HCT116 (cell line): ENCODE data around the gene IRF2BP1. TPM values are rescaled to one million over a fixed set of nuclear protein-coding genes. Genes with fewer than 3 reads are reported as not detected.

Experiments used
- ATAC-seq: fragments of 200-7000 bp; cut with Tn5 transposase; 2 replicates; pipeline ENCODE4 v1.9.1; 2020; ENCODE audit warnings: mild to moderate bottlenecking, moderate library complexity
- BruUV-seq: library from RNA; stranded (reverse); fragments of 400-500 nt; replicated peaks from 2 replicates; lab custom pipeline; 2021; lab: Mats Ljungman, UMichigan
- CTCF ChIA-PET: fragments of 300-600 bp; sonication (Branson Sonifier 250); formaldehyde crosslinking; loops from one replicate; lab custom pipeline; 2021; ENCODE audit warnings: antibody characterized with exemption; lab: Charles Lee
- POLR2A ChIA-PET: fragments of 300-600, 350-600 bp; sonication (Branson Sonifier 250); formaldehyde crosslinking; loops from one replicate; lab custom pipeline; 2021; ENCODE audit warnings: antibody characterized with exemption; lab: Charles Lee
- RAD21 ChIA-PET, 2 experiments: fragments of 300-600 bp; sonication (Branson Sonifier 250); formaldehyde crosslinking; loops; one replicate each; lab custom pipeline; 2023; ENCODE audit warnings: low total read pairs in 2 of 2; ENCODE audit not compliant: uncharacterized antibody in 2 of 2, unreplicated experiment in 2 of 2, low non-redundant PET in 1 of 2; lab: Charles Lee
- DNase-seq: peaks from one replicate; pipeline ENCODE4 v3.0.0-alpha.2; 2010; ENCODE audit warnings: low read depth, low spot score
- H2AFZ ChIP-seq: fragments of 200-600 bp; shearing (Covaris generic), sonication (generic); 2 replicates; pipeline ENCODE4 v1.6.1; 2017; ENCODE audit warnings: low read depth, mixed run types, mixed read lengths, antibody characterized with exemption, low read length; ENCODE audit not compliant: poor library complexity, severe bottlenecking
- H3K27ac ChIP-seq: 2 replicates; pipeline ENCODE4 v1.5.1; 2012; ENCODE audit warnings: low read depth, low read length
- H3K27me3 ChIP-seq: fragments of 200-600 bp; sonication (generic); 2 replicates; pipeline ENCODE4 v1.6.1; 2016; ENCODE audit warnings: mixed run types, low read length, mixed read lengths; ENCODE audit not compliant: insufficient read depth
- H3K36me3 ChIP-seq, 2 experiments: fragments of 200-500 bp in 1 of 2; fragments of 200-600 bp in 1 of 2; sonication (Bioruptor generic) in 1 of 2; sonication (generic) in 1 of 2; 2 replicates each; pipeline versions ENCODE4 v1.5.1 to v1.6.1; 2014 to 2016; ENCODE audit warnings: low read length in 2 of 2, inconsistent platforms in 1 of 2, mixed read lengths in 1 of 2, mixed run types in 1 of 2; ENCODE audit not compliant: insufficient read depth in 2 of 2, control insufficient read depth in 1 of 2
- H3K4me1 ChIP-seq, 2 experiments: fragments of 200-600 bp in 1 of 2; sonication (generic) in 1 of 2; 2 replicates each; pipeline versions ENCODE4 v1.5.1 to v1.6.1; 2012 to 2017; ENCODE audit warnings: low read length in 2 of 2, inconsistent platforms in 1 of 2, mild to moderate bottlenecking in 1 of 2, mixed read lengths in 1 of 2, mixed run types in 1 of 2, moderate library complexity in 1 of 2; ENCODE audit not compliant: insufficient read depth in 2 of 2, control insufficient read depth in 1 of 2
- H3K4me2 ChIP-seq: fragments of 200-600 bp; sonication (generic); 2 replicates; pipeline ENCODE4 v1.6.1; 2017; ENCODE audit warnings: mixed run types, low read length, mixed read lengths
- H3K4me3 ChIP-seq, 2 experiments: fragments of 200-600 bp in 1 of 2; sonication (generic) in 1 of 2; replicated peaks in 1 of 2; 2 replicates each; pipeline ENCODE4 v1.5.1; 2011 to 2016; ENCODE audit warnings: low read length in 2 of 2, control low read depth in 1 of 2, low read depth in 1 of 2, mild to moderate bottlenecking in 1 of 2, mixed read lengths in 1 of 2, mixed run types in 1 of 2
- H3K79me2 ChIP-seq: fragments of 200-600 bp; sonication (generic); 2 replicates; pipeline ENCODE4 v1.6.1; 2017; ENCODE audit warnings: mild to moderate bottlenecking, mixed run types, low read length, moderate library complexity, mixed read lengths; ENCODE audit not compliant: insufficient read depth
- H3K9ac ChIP-seq: fragments of 200-600 bp; sonication (generic); 2 replicates; pipeline ENCODE4 v1.6.1; 2016; ENCODE audit warnings: low read length, mixed read lengths
- H3K9me2 ChIP-seq: fragments of 200-600 bp; sonication (generic), shearing (Covaris generic); 2 replicates; pipeline ENCODE4 v1.6.1; 2017; ENCODE audit warnings: mixed run types, mild to moderate bottlenecking, moderate library complexity; ENCODE audit not compliant: insufficient read depth
- H3K9me3 ChIP-seq, 2 experiments: fragments of 200-500 bp in 1 of 2; fragments of 200-600 bp in 1 of 2; sonication (Bioruptor generic) in 1 of 2; sonication (generic) in 1 of 2; 2 replicates each; pipeline ENCODE4 v1.6.1; 2014 to 2017; ENCODE audit warnings: low read length in 2 of 2, mixed read lengths in 2 of 2, inconsistent platforms in 1 of 2, low read depth in 1 of 2, mild to moderate bottlenecking in 1 of 2, mixed run types in 1 of 2, moderate library complexity in 1 of 2; ENCODE audit not compliant: control insufficient read depth in 1 of 2, insufficient read depth in 1 of 2
- H4K20me1 ChIP-seq: fragments of 200-600 bp; sonication (generic), shearing (Covaris generic); 2 replicates; pipeline ENCODE4 v1.6.1; 2017; ENCODE audit warnings: mixed run types, mild to moderate bottlenecking, moderate library complexity; ENCODE audit not compliant: insufficient read depth
- CBX3 ChIP-seq: IDR thresholded peaks from 2 replicates; pipeline ENCODE4 v1.6.1; 2012; ENCODE audit warnings: low read depth
- CEBPB ChIP-seq: IDR thresholded peaks from 2 replicates; pipeline ENCODE4 v1.6.1; 2012; ENCODE audit warnings: low read depth
- ELF1 ChIP-seq: IDR thresholded peaks from 2 replicates; pipeline ENCODE4 v1.6.1; 2012; ENCODE audit warnings: low read depth, borderline replicate concordance
- EZH2 ChIP-seq: fragments of 200-600 bp; sonication (generic); IDR thresholded peaks from 2 replicates; pipeline ENCODE4 v1.6.1; 2017; ENCODE audit warnings: antibody characterized with exemption, mixed run types
- EZH2phosphoT487 ChIP-seq: fragments of 200-600 bp; IDR thresholded peaks from 2 replicates; pipeline ENCODE4 v1.6.1; 2018; ENCODE audit warnings: antibody characterized with exemption, borderline replicate concordance
- JUND ChIP-seq: IDR thresholded peaks from 2 replicates; pipeline ENCODE4 v1.6.1; 2012
- POLR2A ChIP-seq: IDR thresholded peaks from 2 replicates; pipeline ENCODE4 v1.7.0; 2011; ENCODE audit warnings: borderline replicate concordance; ENCODE audit not compliant: insufficient read depth, insufficient read length; ENCODE audit errors: extremely low read depth
- POLR2AphosphoS5 ChIP-seq: IDR thresholded peaks from 2 replicates; pipeline ENCODE4 v1.6.1; 2011; ENCODE audit warnings: mild to moderate bottlenecking, low read depth, low read length, moderate library complexity
- RAD21 ChIP-seq: IDR thresholded peaks from 2 replicates; pipeline ENCODE4 v1.6.1; 2012; ENCODE audit warnings: low read depth, mild to moderate bottlenecking
- SIN3A ChIP-seq: IDR thresholded peaks from 2 replicates; pipeline ENCODE4 v1.6.1; 2012; ENCODE audit warnings: low read depth
- TCF7L2 ChIP-seq: IDR thresholded peaks from 2 replicates; pipeline ENCODE4 v1.7.0; 2011; ENCODE audit warnings: borderline replicate concordance, inconsistent platforms; ENCODE audit not compliant: insufficient read depth, insufficient read length; ENCODE audit errors: extremely low read depth
- YY1 ChIP-seq: IDR thresholded peaks from 2 replicates; pipeline ENCODE4 v1.6.1; 2011; ENCODE audit warnings: low read length, low read depth, moderate library complexity, mild to moderate bottlenecking; ENCODE audit not compliant: insufficient replicate concordance; ENCODE audit errors: extremely low read depth
- ZBTB33 ChIP-seq: IDR thresholded peaks from 2 replicates; pipeline ENCODE4 v1.6.1; 2011; ENCODE audit warnings: mild to moderate bottlenecking, low read length, moderate library complexity; ENCODE audit not compliant: insufficient replicate concordance; ENCODE audit errors: extremely low read depth
- ZFX ChIP-seq: fragments of 450-650 bp; IDR thresholded peaks from 2 replicates; pipeline ENCODE4 v1.6.1; 2017
- ZNF274 ChIP-seq: fragments of 200-500 bp; sonication (Bioruptor generic); IDR thresholded peaks from 2 replicates; pipeline ENCODE4 v1.6.1; 2014; ENCODE audit warnings: mild to moderate bottlenecking, low read depth, low read length, inconsistent platforms
- intact Hi-C: fragments of 100-400 bp; cut with micrococcal nuclease; formaldehyde crosslinking; loops from 2 replicates; pipeline ENCODE4 v1.10.0; 2022
- total RNA-seq: library from RNA; stranded (reverse); gene quantifications from one replicate; pipeline ENCODE4 v1.2.1, GENCODE V29; 2021; ENCODE audit not compliant: unreplicated experiment
- TF ChIP-seq, protein P1 (sequence below): IDR thresholded peaks from 2 replicates; pipeline ENCODE4 v1.6.1; 2012; ENCODE audit warnings: low read depth
- TF ChIP-seq, protein P2 (sequence below), 3 experiments: fragments of 200-600 bp in 1 of 3; sonication (generic) in 1 of 3; IDR thresholded peaks in 2 of 3; conservative IDR thresholded peaks in 1 of 3; 2 replicates each; pipeline ENCODE4 v1.5.1; 2012 to 2017; ENCODE audit warnings: low read depth in 2 of 3, low read length in 2 of 3, antibody characterized with exemption in 1 of 3, borderline replicate concordance in 1 of 3, control low read depth in 1 of 3, mild to moderate bottlenecking in 1 of 3, mixed read lengths in 1 of 3, mixed run types in 1 of 3, moderate library complexity in 1 of 3; ENCODE audit not compliant: insufficient read depth in 1 of 3
- TF ChIP-seq, protein P3 (sequence below): IDR thresholded peaks from 2 replicates; pipeline ENCODE4 v1.6.1; 2012

IRF2BP1 gene
- total RNA-seq, 1 experiment from 2014 or later, result 33.9 TPM

- Histone ChIP-seq H3K9ac (no peak overlapping the region), H3K36me3 (peaks cover 0 to 3% of the 10 kb centered on the region in 2 experiments; a peak in 1 of 4 replicates), H3K27ac (no peak overlapping the region), H3K4me2 (no peak overlapping the region), H3K79me2 (no peaks in the 10 kb centered on the region), H2AFZ (no peak overlapping the region), H4K20me1 (no peaks in the 10 kb centered on the region), H3K27me3 (no peaks in the 10 kb centered on the region), H3K4me1 (no peaks in the 10 kb centered on the region), H3K9me2 (no peaks in the 10 kb centered on the region), H3K4me3 (no peak overlapping the region), H3K9me3 (no peaks in the 10 kb centered on the region)
- DNase-seq (no peak), ATAC-seq (no peak)
- ChIA-PET CTCF (no interaction called here), POLR2A (no interaction called here), RAD21 (no interaction called here)
- BruUV-seq, result no TSS peak
- intact Hi-C loops, result no loop called here
- no peak for TF ChIP-seq CBX3
- TF ChIP-seq EZH2, result no peak
- TF ChIP-seq, protein P1, sequence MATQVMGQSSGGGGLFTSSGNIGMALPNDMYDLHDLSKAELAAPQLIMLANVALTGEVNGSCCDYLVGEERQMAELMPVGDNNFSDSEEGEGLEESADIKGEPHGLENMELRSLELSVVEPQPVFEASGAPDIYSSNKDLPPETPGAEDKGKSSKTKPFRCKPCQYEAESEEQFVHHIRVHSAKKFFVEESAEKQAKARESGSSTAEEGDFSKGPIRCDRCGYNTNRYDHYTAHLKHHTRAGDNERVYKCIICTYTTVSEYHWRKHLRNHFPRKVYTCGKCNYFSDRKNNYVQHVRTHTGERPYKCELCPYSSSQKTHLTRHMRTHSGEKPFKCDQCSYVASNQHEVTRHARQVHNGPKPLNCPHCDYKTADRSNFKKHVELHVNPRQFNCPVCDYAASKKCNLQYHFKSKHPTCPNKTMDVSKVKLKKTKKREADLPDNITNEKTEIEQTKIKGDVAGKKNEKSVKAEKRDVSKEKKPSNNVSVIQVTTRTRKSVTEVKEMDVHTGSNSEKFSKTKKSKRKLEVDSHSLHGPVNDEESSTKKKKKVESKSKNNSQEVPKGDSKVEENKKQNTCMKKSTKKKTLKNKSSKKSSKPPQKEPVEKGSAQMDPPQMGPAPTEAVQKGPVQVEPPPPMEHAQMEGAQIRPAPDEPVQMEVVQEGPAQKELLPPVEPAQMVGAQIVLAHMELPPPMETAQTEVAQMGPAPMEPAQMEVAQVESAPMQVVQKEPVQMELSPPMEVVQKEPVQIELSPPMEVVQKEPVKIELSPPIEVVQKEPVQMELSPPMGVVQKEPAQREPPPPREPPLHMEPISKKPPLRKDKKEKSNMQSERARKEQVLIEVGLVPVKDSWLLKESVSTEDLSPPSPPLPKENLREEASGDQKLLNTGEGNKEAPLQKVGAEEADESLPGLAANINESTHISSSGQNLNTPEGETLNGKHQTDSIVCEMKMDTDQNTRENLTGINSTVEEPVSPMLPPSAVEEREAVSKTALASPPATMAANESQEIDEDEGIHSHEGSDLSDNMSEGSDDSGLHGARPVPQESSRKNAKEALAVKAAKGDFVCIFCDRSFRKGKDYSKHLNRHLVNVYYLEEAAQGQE, result no peak
- no peak for TF ChIP-seq RAD21
- TF ChIP-seq, protein P2, sequence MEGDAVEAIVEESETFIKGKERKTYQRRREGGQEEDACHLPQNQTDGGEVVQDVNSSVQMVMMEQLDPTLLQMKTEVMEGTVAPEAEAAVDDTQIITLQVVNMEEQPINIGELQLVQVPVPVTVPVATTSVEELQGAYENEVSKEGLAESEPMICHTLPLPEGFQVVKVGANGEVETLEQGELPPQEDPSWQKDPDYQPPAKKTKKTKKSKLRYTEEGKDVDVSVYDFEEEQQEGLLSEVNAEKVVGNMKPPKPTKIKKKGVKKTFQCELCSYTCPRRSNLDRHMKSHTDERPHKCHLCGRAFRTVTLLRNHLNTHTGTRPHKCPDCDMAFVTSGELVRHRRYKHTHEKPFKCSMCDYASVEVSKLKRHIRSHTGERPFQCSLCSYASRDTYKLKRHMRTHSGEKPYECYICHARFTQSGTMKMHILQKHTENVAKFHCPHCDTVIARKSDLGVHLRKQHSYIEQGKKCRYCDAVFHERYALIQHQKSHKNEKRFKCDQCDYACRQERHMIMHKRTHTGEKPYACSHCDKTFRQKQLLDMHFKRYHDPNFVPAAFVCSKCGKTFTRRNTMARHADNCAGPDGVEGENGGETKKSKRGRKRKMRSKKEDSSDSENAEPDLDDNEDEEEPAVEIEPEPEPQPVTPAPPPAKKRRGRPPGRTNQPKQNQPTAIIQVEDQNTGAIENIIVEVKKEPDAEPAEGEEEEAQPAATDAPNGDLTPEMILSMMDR (IDR thresholded peaks at IDR 0.05 in 2 of 3, conservative IDR thresholded peaks at IDR 0.05 in 1 of 3; ENCODE audit: borderline replicate concordance in 1 of 3, insufficient read depth in 1 of 3, low read depth in 2 of 3, low read length in 2 of 3), result no peak
- no peak for TF ChIP-seq POLR2A
- no peak for TF ChIP-seq EZH2phosphoT487
- no peak for TF ChIP-seq SIN3A
- TF ChIP-seq CEBPB, result no peak
- TF ChIP-seq ELF1, result no peak
- no peak for TF ChIP-seq YY1
- TF ChIP-seq TCF7L2, result no peak
- TF ChIP-seq POLR2AphosphoS5, result no peak
- TF ChIP-seq ZNF274, result no peak
- TF ChIP-seq ZBTB33, result no peak
- TF ChIP-seq ZFX, result no peak
- no peak for TF ChIP-seq JUND
- TF ChIP-seq, protein P3, sequence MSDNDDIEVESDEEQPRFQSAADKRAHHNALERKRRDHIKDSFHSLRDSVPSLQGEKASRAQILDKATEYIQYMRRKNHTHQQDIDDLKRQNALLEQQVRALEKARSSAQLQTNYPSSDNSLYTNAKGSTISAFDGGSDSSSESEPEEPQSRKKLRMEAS, result no peak
Measured at GRCh38 chr19:45895519-45895972, 9.6 kb upstream of the IRF2BP1 start.
